ENCODE data around the gene TATDN3. TPM values are rescaled to one million over a fixed set of nuclear protein-coding genes. Genes with fewer than 3 reads are reported as not detected.

The TATDN3 gene
- total RNA-seq, 1 experiment from 2014 or later, result 13.8 TPM

- Histone ChIP-seq H3K23ac (ENCODE audit: insufficient read length, low read depth, low read length) (no peak overlapping the region), H2BK15ac (ENCODE audit: low read depth, low read length) (no peak overlapping the region), H2AFZ (ENCODE audit: low read length) (no peak overlapping the region), H3K14ac (ENCODE audit: insufficient read depth, low read length) (no peak overlapping the region), H4K5ac (ENCODE audit: insufficient read length, low read depth, low read length) (no peak overlapping the region), H2BK20ac (ENCODE audit: low read depth, low read length, poor library complexity, severe bottlenecking) (no peak overlapping the region), H3K79me1 (ENCODE audit: insufficient read depth, low read depth, low read length, poor library complexity, severe bottlenecking) (no peaks in the 10 kb centered on the region), H2AK5ac (ENCODE audit: insufficient read length, low read length) (no peak overlapping the region), H4K20me1 (ENCODE audit: control insufficient read depth, insufficient read depth, insufficient read length) (no peaks in the 10 kb centered on the region), H3K79me2 (ENCODE audit: insufficient read depth, low read length) (no peaks in the 10 kb centered on the region), H4K8ac (replicated peaks; ENCODE audit: insufficient read length, low read depth, low read length) (no peak overlapping the region), H2BK120ac (ENCODE audit: low read depth, low read length, poor library complexity, severe bottlenecking) (no peak overlapping the region), H3K27ac (ENCODE audit: insufficient read length, low read depth, low read length) (no peak overlapping the region), H3K4me1 (ENCODE audit: insufficient read depth, low read length) (no peaks in the 10 kb centered on the region; the same call in 1 of the 2 replicates), H3K9me3 (ENCODE audit: control insufficient read depth, low read depth, low read length) (peaks cover 10% of the 10 kb centered on the region), H3T11ph (ENCODE audit: low read length) (no peak overlapping the region), H3K18ac (ENCODE audit: insufficient read length, low read depth, low read length) (no peak overlapping the region), H2BK12ac (ENCODE audit: insufficient read length, low read depth, low read length) (no peak overlapping the region), H3K4ac (ENCODE audit: low read depth, low read length) (no peak overlapping the region), H3K23me2 (ENCODE audit: insufficient read length, low read depth, low read length, poor library complexity, severe bottlenecking) (no peaks in the 10 kb centered on the region), H3K56ac (ENCODE audit: insufficient read length, low read depth, low read length) (no peak overlapping the region), H3K9ac (ENCODE audit: extremely low read depth, insufficient read length, low read length) (no peak overlapping the region), H3K27me3 (ENCODE audit: insufficient read depth, low read length) (no peaks in the 10 kb centered on the region), H2BK5ac (ENCODE audit: insufficient read length, low read length) (no peak overlapping the region), H3K4me2 (ENCODE audit: insufficient read depth, insufficient read length, low read length) (no peak overlapping the region), H4K91ac (ENCODE audit: insufficient read length, low read depth, low read length) (no peak overlapping the region)
- H3K9me3 Mint-ChIP-seq, result peaks cover 20 to 30% of the 10 kb centered on the region in 2 experiments
- no peak overlapping the region for H3K4me3 Mint-ChIP-seq
- peaks cover 17 to 26% (median 18%) of the 10 kb centered on the region in 3 experiments for H3K36me3 Mint-ChIP-seq (ENCODE audit: insufficient read depth in 1 of 3, low read depth in 3 of 3)
- no peaks in the 10 kb centered on the region; the same call in none of the 2 replicates for H3K27me3 Mint-ChIP-seq (ENCODE audit: low read depth)
- no peak overlapping the region; a peak in 1 of 7 replicates for H3K27ac Mint-ChIP-seq
- peaks cover 6 to 9% of the 10 kb centered on the region in 2 experiments; a peak in 3 of 4 replicates for H3K4me1 Mint-ChIP-seq
- peak; percentile 47 for DNase-seq
- TF ChIP-seq CTCF (conservative IDR thresholded peaks at IDR 0.05), result no peak
- WGBS (ENCODE audit: extremely low coverage, insufficient read length, low lambda C conversion rate), result no CpG with 5 or more reads among the region's 6 CpGs
Measured at GRCh38 chr1:212825798-212826452, 34.2 kb downstream of the TATDN3 start.
